ENCODE data around the gene PCDH8.
"Not testable (repeated sequence)": the region's sequence is repeated elsewhere in the genome, so short reads cannot be mapped to it uniquely, and the experiment has no call there.

PCDH8 gene

GRCh38 chr13:52849291-52850071 is 1.0 kb upstream of the PCDH8 start:
- no peak for DNase-seq

GRCh38 chr13:52847682-52848432 is 583 bp downstream of the PCDH8 start:
- DNase-seq: no peak

- no peak for DNase-seq
Measured at GRCh38 chr13:52847322-52847681, 1.1 kb downstream of the PCDH8 start.

- peak; percentile 85 for DNase-seq
Measured at GRCh38 chr13:52846567-52847321, 1.7 kb downstream of the PCDH8 start.

GRCh38 chr13:52845766-52846566 is 2.5 kb downstream of the PCDH8 start:
- peak; percentile 70 for DNase-seq

GRCh38 chr13:52845334-52845761 is 3.1 kb downstream of the PCDH8 start:
- DNase-seq: no peak

- DNase-seq: no peak
Measured at GRCh38 chr13:52844836-52845235, 3.6 kb downstream of the PCDH8 start.

GRCh38 chr13:52842441-52842840 is 6.0 kb downstream of the PCDH8 start:
- no peak for DNase-seq

GRCh38 chr13:52840066-52840465 is 8.4 kb downstream of the PCDH8 start:
- DNase-seq: no peak

- DNase-seq: no peak
Measured at GRCh38 chr13:52838433-52839107, 9.9 kb downstream of the PCDH8 start.

- DNase-seq: no peak
Measured at GRCh38 chr13:52837850-52838249, 10.6 kb downstream of the PCDH8 start.

- DNase-seq: no peak
Measured at GRCh38 chr13:52835071-52835839, 13.2 kb downstream of the PCDH8 start.

GRCh38 chr13:52833296-52833875 is 15.1 kb downstream of the PCDH8 start:
- DNase-seq: no peak

- DNase-seq: no peak
Measured at GRCh38 chr13:52832313-52832712, 16.1 kb downstream of the PCDH8 start.

- DNase-seq: no peak
Measured at GRCh38 chr13:52830946-52831345, 17.5 kb downstream of the PCDH8 start.

- DNase-seq: peak; percentile 47
Measured at GRCh38 chr13:52827839-52828238, 20.6 kb downstream of the PCDH8 start.

- DNase-seq: not testable (repeated sequence)
Measured at GRCh38 chr13:52817886-52818285, 30.6 kb downstream of the PCDH8 start.

- no peak for DNase-seq
Measured at GRCh38 chr13:52815330-52815729, 33.1 kb downstream of the PCDH8 start.

GRCh38 chr13:52812941-52813340 is 35.5 kb downstream of the PCDH8 start:
- DNase-seq: no peak

- no peak for DNase-seq
Measured at GRCh38 chr13:52811841-52812240, 36.6 kb downstream of the PCDH8 start.

- DNase-seq: no peak
Measured at GRCh38 chr13:52810526-52810925, 37.9 kb downstream of the PCDH8 start.
